ENCODE measurements around the gene CDKL2.

CDKL2 gene

GRCh38 chr4:75566911-75567310, 63.4 kb downstream of the CDKL2 start:
- H3K27me3 ChIP-seq, result peaks cover 0 to 11% of the 10 kb centered on the region in 2 donors
- H3K27ac ChIP-seq, result no peak overlapping the region
- intact Hi-C loops (cut with DNase I; ENCODE audit: low total_unique reads), result no loop called here
- TF ChIP-seq, protein P1, sequence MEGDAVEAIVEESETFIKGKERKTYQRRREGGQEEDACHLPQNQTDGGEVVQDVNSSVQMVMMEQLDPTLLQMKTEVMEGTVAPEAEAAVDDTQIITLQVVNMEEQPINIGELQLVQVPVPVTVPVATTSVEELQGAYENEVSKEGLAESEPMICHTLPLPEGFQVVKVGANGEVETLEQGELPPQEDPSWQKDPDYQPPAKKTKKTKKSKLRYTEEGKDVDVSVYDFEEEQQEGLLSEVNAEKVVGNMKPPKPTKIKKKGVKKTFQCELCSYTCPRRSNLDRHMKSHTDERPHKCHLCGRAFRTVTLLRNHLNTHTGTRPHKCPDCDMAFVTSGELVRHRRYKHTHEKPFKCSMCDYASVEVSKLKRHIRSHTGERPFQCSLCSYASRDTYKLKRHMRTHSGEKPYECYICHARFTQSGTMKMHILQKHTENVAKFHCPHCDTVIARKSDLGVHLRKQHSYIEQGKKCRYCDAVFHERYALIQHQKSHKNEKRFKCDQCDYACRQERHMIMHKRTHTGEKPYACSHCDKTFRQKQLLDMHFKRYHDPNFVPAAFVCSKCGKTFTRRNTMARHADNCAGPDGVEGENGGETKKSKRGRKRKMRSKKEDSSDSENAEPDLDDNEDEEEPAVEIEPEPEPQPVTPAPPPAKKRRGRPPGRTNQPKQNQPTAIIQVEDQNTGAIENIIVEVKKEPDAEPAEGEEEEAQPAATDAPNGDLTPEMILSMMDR (IDR thresholded peaks at IDR 0.05), result no peak
- no peaks in the 10 kb centered on the region for H3K4me1 ChIP-seq
- H3K9me3 ChIP-seq, result no peaks in the 10 kb centered on the region
- H3K36me3 ChIP-seq, result no peaks in the 10 kb centered on the region
- no peak for DNase-seq
- H3K4me3 ChIP-seq, result no peak overlapping the region

- no peak for DNase-seq
- Histone ChIP-seq H3K36me3 (no peaks in the 10 kb centered on the region), H3K27ac (no peak overlapping the region), H3K9me3 (no peaks in the 10 kb centered on the region), H3K4me3 (no peak overlapping the region), H3K27me3 (peaks cover 0 to 11% of the 10 kb centered on the region in 2 donors), H3K4me1 (no peaks in the 10 kb centered on the region)
- intact Hi-C loops (cut with DNase I; ENCODE audit: low total_unique reads), result no loop called here
- TF ChIP-seq, protein P1 (IDR thresholded peaks at IDR 0.05), result no peak
Observed at GRCh38 chr4:75565481-75565880, 64.8 kb downstream of the CDKL2 start.

DNA sequence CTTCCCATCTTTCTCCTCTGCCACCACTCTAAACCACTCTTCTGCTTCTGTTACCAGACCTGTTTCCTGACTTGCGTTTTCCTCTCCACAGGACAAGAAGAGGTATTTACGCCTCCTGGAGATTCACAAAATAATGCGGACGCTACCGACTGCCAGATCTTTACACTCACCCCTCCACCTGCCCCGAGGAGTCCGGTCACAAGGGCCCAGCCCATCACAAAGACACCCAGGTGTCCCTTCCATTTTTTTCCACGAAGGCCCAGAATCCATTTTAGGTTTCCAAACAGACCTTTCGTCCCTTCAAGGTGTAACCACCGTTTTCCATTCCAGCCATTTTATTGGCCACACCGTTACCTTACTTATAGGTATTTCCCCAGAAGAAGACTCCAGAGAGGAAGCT, 66.3 kb downstream of the CDKL2 start:
- TF ChIP-seq, protein P1 (IDR thresholded peaks at IDR 0.05), result no peak
- no peaks in the 10 kb centered on the region for H3K9me3 ChIP-seq
- no peak for DNase-seq
- H3K27ac ChIP-seq, result no peak overlapping the region
- intact Hi-C loops (cut with DNase I; ENCODE audit: low total_unique reads), result no loop called here
- H3K27me3 ChIP-seq, result peaks cover 0 to 9% of the 10 kb centered on the region in 2 donors
- H3K36me3 ChIP-seq, result no peaks in the 10 kb centered on the region
- H3K4me3 ChIP-seq, result no peak overlapping the region
- H3K4me1 ChIP-seq, result no peaks in the 10 kb centered on the region

GRCh38 chr4:75561789-75562188, 68.5 kb downstream of the CDKL2 start:
- H3K36me3 ChIP-seq, result no peaks in the 10 kb centered on the region
- no peak for DNase-seq
- intact Hi-C loops (cut with DNase I; ENCODE audit: low total_unique reads), result no loop called here

GRCh38 chr4:75557696-75558095, 72.6 kb downstream of the CDKL2 start:
- DNase-seq, result no peak
- H3K36me3 ChIP-seq, result no peaks in the 10 kb centered on the region
- no peaks in the 10 kb centered on the region for H3K9me3 ChIP-seq
- intact Hi-C loops (cut with DNase I; ENCODE audit: low total_unique reads), result no loop called here
- TF ChIP-seq, protein P1 (IDR thresholded peaks at IDR 0.05), result no peak
- no peak overlapping the region for H3K27ac ChIP-seq
- H3K27me3 ChIP-seq, result peaks cover 0 to 5% of the 10 kb centered on the region in 2 donors
- H3K4me1 ChIP-seq, result no peaks in the 10 kb centered on the region
- H3K4me3 ChIP-seq, result no peak overlapping the region

More at GRCh38 chr4:75561789-75562188, 68.5 kb downstream of the CDKL2 start:
- Histone ChIP-seq H3K4me3 (no peak overlapping the region), H3K4me1 (no peaks in the 10 kb centered on the region), H3K27ac (no peak overlapping the region), H3K9me3 (no peaks in the 10 kb centered on the region), H3K27me3 (no peaks in the 10 kb centered on the region)
- TF ChIP-seq, protein P1 (IDR thresholded peaks at IDR 0.05), result no peak

All from tibial artery (tissue), 4 donors.